Measurements from ENCODE around the gene KCNAB2.

Gene KCNAB2

GRCh38 chr1:6100861-6101783 lies 55.4 kb downstream of the KCNAB2 start:
- Histone ChIP-seq H3K4me2 (no peak overlapping the region), H2AFZ (ENCODE audit: low read depth) (no peak overlapping the region), H4K20me1 (ENCODE audit: insufficient read depth) (no peaks in the 10 kb centered on the region), H3K27ac (no peak overlapping the region), H3K27me3 (ENCODE audit: insufficient read depth, low read depth) (peaks cover 50% of the 10 kb centered on the region), H3K4me1 (ENCODE audit: low read depth, poor library complexity, severe bottlenecking) (peaks cover 6% of the 10 kb centered on the region), H3K79me2 (ENCODE audit: insufficient read depth, low read depth) (no peaks in the 10 kb centered on the region), H3K9ac (no peak overlapping the region), H3K4me3 (IDR thresholded peaks at IDR 0.05; ENCODE audit: insufficient read depth, low read depth, low read length) (no peak overlapping the region), H3K36me3 (ENCODE audit: insufficient read depth) (no peaks in the 10 kb centered on the region)
- no peak for TF ChIP-seq CTCF (conservative IDR thresholded peaks at IDR 0.05; ENCODE audit: low read depth, low read length)

- H3K36me3 ChIP-seq (ENCODE audit: insufficient read depth): no peaks in the 10 kb centered on the region
- peaks cover 6% of the 10 kb centered on the region for H3K4me1 ChIP-seq (ENCODE audit: low read depth, poor library complexity, severe bottlenecking)
Measured at GRCh38 chr1:6101826-6102531, 56.3 kb downstream of the KCNAB2 start.

GRCh38 chr1:6102532-6102845 lies 56.8 kb downstream of the KCNAB2 start:
- Histone ChIP-seq H3K9ac (no peak overlapping the region), H3K27ac (no peak overlapping the region), H3K36me3 (ENCODE audit: insufficient read depth) (no peaks in the 10 kb centered on the region), H3K4me2 (no peak overlapping the region), H3K79me2 (ENCODE audit: insufficient read depth, low read depth) (no peaks in the 10 kb centered on the region), H4K20me1 (ENCODE audit: insufficient read depth) (no peaks in the 10 kb centered on the region), H3K4me1 (ENCODE audit: low read depth, poor library complexity, severe bottlenecking) (peaks cover 6% of the 10 kb centered on the region), H3K27me3 (ENCODE audit: insufficient read depth, low read depth) (peaks cover 50% of the 10 kb centered on the region), H2AFZ (ENCODE audit: low read depth) (no peak overlapping the region), H3K4me3 (IDR thresholded peaks at IDR 0.05; ENCODE audit: insufficient read depth, low read depth, low read length) (no peak overlapping the region)
- no peak for TF ChIP-seq CTCF (conservative IDR thresholded peaks at IDR 0.05; ENCODE audit: low read depth, low read length)

More at GRCh38 chr1:6101826-6102531, 56.3 kb downstream of the KCNAB2 start:
- H4K20me1 ChIP-seq (ENCODE audit: insufficient read depth): no peaks in the 10 kb centered on the region
- no peak overlapping the region for H3K4me3 ChIP-seq (IDR thresholded peaks at IDR 0.05; ENCODE audit: insufficient read depth, low read depth, low read length)
- H3K79me2 ChIP-seq (ENCODE audit: insufficient read depth, low read depth): no peaks in the 10 kb centered on the region
- H3K27me3 ChIP-seq (ENCODE audit: insufficient read depth, low read depth): peaks cover 50% of the 10 kb centered on the region
- H3K27ac ChIP-seq: no peak overlapping the region
- no peak overlapping the region for H3K4me2 ChIP-seq
- no peak for TF ChIP-seq CTCF (conservative IDR thresholded peaks at IDR 0.05; ENCODE audit: low read depth, low read length)
- H2AFZ ChIP-seq (ENCODE audit: low read depth): no peak overlapping the region
- H3K9ac ChIP-seq: no peak overlapping the region

GRCh38 chr1:6103111-6103853 lies 57.6 kb downstream of the KCNAB2 start:
- H3K9ac ChIP-seq: no peak overlapping the region
- peaks cover 50% of the 10 kb centered on the region for H3K27me3 ChIP-seq (ENCODE audit: insufficient read depth, low read depth)
- peaks cover 6% of the 10 kb centered on the region for H3K4me1 ChIP-seq (ENCODE audit: low read depth, poor library complexity, severe bottlenecking)
- H3K4me3 ChIP-seq (IDR thresholded peaks at IDR 0.05; ENCODE audit: insufficient read depth, low read depth, low read length): no peak overlapping the region
- TF ChIP-seq CTCF (conservative IDR thresholded peaks at IDR 0.05; ENCODE audit: low read depth, low read length): no peak
- no peak overlapping the region for H3K27ac ChIP-seq
- H2AFZ ChIP-seq (ENCODE audit: low read depth): no peak overlapping the region
- no peak overlapping the region for H3K4me2 ChIP-seq
- no peaks in the 10 kb centered on the region for H3K79me2 ChIP-seq (ENCODE audit: insufficient read depth, low read depth)
- H4K20me1 ChIP-seq (ENCODE audit: insufficient read depth): no peaks in the 10 kb centered on the region
- H3K36me3 ChIP-seq (ENCODE audit: insufficient read depth): no peaks in the 10 kb centered on the region

All from KMS-11 (cell line).